HG03469 (cell line): ENCODE measurements around the gene RABEPK.
"Not testable (repeated sequence)": the region's sequence is repeated elsewhere in the genome, so short reads cannot be mapped to it uniquely, and the experiment has no call there.

Source experiments
- ATAC-seq: cut with Tn5 transposase; IDR thresholded peaks from one replicate; pipeline ENCODE4 v1.9.1; 2021; ENCODE audit warnings: mild to moderate bottlenecking, moderate library complexity, moderate number of reproducible peaks; ENCODE audit not compliant: unreplicated experiment

The RABEPK gene

GRCh38 chr9:125194466-125194865 lies 5.9 kb upstream of the RABEPK start:
- ATAC-seq = not testable (repeated sequence)

- ATAC-seq = not testable (repeated sequence)
Observed at GRCh38 chr9:125195591-125195990, 4.8 kb upstream of the RABEPK start.

GRCh38 chr9:125202846-125203618 lies 2.7 kb downstream of the RABEPK start:
- ATAC-seq = no peak

GRCh38 chr9:125204477-125204876 lies 4.1 kb downstream of the RABEPK start:
- ATAC-seq = no peak

- ATAC-seq = no peak
Observed at GRCh38 chr9:125214186-125214585, 13.8 kb downstream of the RABEPK start.

GRCh38 chr9:125218621-125219020 lies 18.3 kb downstream of the RABEPK start:
- no peak for ATAC-seq

GRCh38 chr9:125224858-125225257 lies 24.5 kb downstream of the RABEPK start:
- not testable (repeated sequence) for ATAC-seq

- ATAC-seq = no peak
Observed at GRCh38 chr9:125227761-125228160, 27.4 kb downstream of the RABEPK start.

GRCh38 chr9:125233678-125234077 lies 33.3 kb downstream of the RABEPK start:
- no peak for ATAC-seq

GRCh38 chr9:125234099-125234498 lies 33.8 kb downstream of the RABEPK start:
- ATAC-seq = not testable (repeated sequence)

GRCh38 chr9:125235804-125236519 lies 35.6 kb downstream of the RABEPK start:
- ATAC-seq = no peak

- not testable (repeated sequence) for ATAC-seq
Observed at GRCh38 chr9:125236520-125237159, 36.3 kb downstream of the RABEPK start.

- no peak for ATAC-seq
Observed at GRCh38 chr9:125238127-125238914, 38.0 kb downstream of the RABEPK start.

- ATAC-seq = no peak
Observed at GRCh38 chr9:125238915-125239446, 38.6 kb downstream of the RABEPK start.

- ATAC-seq = no peak
Observed at GRCh38 chr9:125239631-125240597, 39.6 kb downstream of the RABEPK start.

GRCh38 chr9:125240649-125240999 lies 40.3 kb downstream of the RABEPK start:
- no peak for ATAC-seq

GRCh38 chr9:125241000-125241862 lies 40.9 kb downstream of the RABEPK start, which contains the start of gene HSPA5:
Gene HSPA5, minus strand, starts transcription at chr9:125241343. Its CDS starts 217 bp downstream, at chr9:125241126.
- ATAC-seq = peak; percentile 80
